Upper lobe of right lung (tissue), 1 donor: ENCODE results near the gene PDE4B. TPM values are rescaled to one million over a fixed set of nuclear protein-coding genes. Genes with fewer than 3 reads are reported as not detected.

Experiments
- ATAC-seq: fragments of 200-7000 bp; cut with Tn5 transposase; one replicate; pipeline ENCODE4 v1.9.1; 2020; ENCODE audit warnings: mild to moderate bottlenecking, moderate library complexity
- DNase-seq: peaks from one replicate; pipeline ENCODE4 v3.0.0-alpha.2; 2020
- H3K27ac ChIP-seq: fragments of 200-600 bp; one replicate; pipeline ENCODE4 v1.8.0; 2022
- H3K27me3 ChIP-seq: fragments of 200-600 bp; one replicate; pipeline ENCODE4 v1.8.0; 2022; ENCODE audit warnings: mild to moderate bottlenecking
- H3K36me3 ChIP-seq: fragments of 200-600 bp; one replicate; pipeline ENCODE4 v1.8.0; 2022
- H3K4me1 ChIP-seq: fragments of 200-600 bp; one replicate; pipeline ENCODE4 v1.8.0; 2022
- H3K4me3 ChIP-seq: fragments of 200-600 bp; one replicate; pipeline ENCODE4 v1.8.0; 2022; ENCODE audit warnings: mild to moderate bottlenecking
- H3K9me3 ChIP-seq: fragments of 200-600 bp; one replicate; pipeline ENCODE4 v1.8.0; 2022
- CTCF ChIP-seq: fragments of 200-600 bp; IDR thresholded peaks from one replicate; pipeline ENCODE4 v1.8.0; 2022; ENCODE audit warnings: antibody characterized with exemption
- intact Hi-C: fragments of 100-400 bp; cut with DNase I; formaldehyde crosslinking; loops from one replicate; pipeline ENCODE4 v1.11.0; 2022
- total RNA-seq: library from RNA; stranded (reverse); fragmentation: NEBNext Ultra II Directional; extraction: Animal tissue kit (Norgen Biotek cat#: 25700); gene quantifications from one replicate; pipeline ENCODE4 v1.2.1, GENCODE V29; 2021
- donor health status: DM: no; HTN: yes; CAD: no; lungs with severe emphysema.

PDE4B gene
- total RNA-seq, 1 donor from 2014 or later, result 14.3 TPM

DNA sequence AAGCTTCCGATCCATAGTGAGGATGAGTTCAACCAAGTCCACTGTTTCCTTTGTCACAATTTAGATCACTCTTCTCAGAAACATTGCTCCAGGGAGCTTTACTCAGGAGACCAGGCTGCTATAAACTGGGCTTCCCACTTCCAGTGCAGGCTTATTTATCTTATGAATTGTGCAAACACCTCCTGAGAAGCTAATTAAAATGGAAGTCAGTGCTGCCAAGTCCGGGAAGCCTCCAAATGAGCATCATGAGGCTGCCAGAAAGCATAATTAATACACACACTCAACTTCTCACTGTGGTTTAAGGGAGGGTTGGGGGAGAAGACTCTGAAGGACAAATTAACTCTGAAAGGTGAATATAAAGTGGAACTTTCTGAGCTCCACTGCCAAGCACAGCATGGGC, 596.2 kb downstream of the PDE4B start:
- DNase-seq, result no peak
- no peaks in the 10 kb centered on the region for H3K4me1 ChIP-seq
- ATAC-seq, result no peak
- no peak for TF ChIP-seq CTCF
- H3K27me3 ChIP-seq, result no peaks in the 10 kb centered on the region
- H3K9me3 ChIP-seq, result no peaks in the 10 kb centered on the region
- H3K4me3 ChIP-seq, result no peak overlapping the region
- intact Hi-C loops, result no loop called here
- no peak overlapping the region for H3K27ac ChIP-seq
- no peaks in the 10 kb centered on the region for H3K36me3 ChIP-seq

GRCh38 chr1:66393586-66394287, 601.0 kb downstream of the PDE4B start:
- DNase-seq (peak; percentile 71), ATAC-seq (peak; percentile 87)
- H3K4me3 ChIP-seq, result no peak overlapping the region
- no peaks in the 10 kb centered on the region for H3K36me3 ChIP-seq
- no peaks in the 10 kb centered on the region for H3K27me3 ChIP-seq
- no peaks in the 10 kb centered on the region for H3K4me1 ChIP-seq
- intact Hi-C loops, result no loop called here
- no peaks in the 10 kb centered on the region for H3K9me3 ChIP-seq
- H3K27ac ChIP-seq, result no peak overlapping the region
- TF ChIP-seq CTCF, result no peak

DNA sequence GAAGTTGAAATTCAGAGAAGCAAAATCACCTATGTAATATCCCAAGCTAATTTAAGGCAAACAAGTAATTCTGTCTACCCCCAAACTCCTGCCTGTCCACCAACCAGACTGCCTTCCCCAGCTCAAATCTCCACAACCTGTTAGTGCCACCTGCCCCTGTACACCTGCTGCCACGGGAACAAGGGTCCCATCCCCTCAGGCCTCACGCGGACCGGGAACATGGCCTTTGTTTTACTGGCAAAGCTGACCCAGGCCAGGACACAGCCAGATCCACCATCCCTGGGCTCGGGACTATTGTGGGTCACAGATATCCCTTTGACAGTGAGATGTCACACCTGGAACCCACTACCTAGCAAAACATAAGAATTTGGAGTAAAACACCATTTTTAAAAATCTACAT, 601.9 kb downstream of the PDE4B start:
- Histone ChIP-seq H3K27me3 (no peaks in the 10 kb centered on the region), H3K4me3 (no peak overlapping the region), H3K9me3 (no peaks in the 10 kb centered on the region), H3K4me1 (no peaks in the 10 kb centered on the region), H3K36me3 (no peaks in the 10 kb centered on the region), H3K27ac (no peak overlapping the region)
- no peak for ATAC-seq
- TF ChIP-seq CTCF, result no peak
- DNase-seq, result no peak
- intact Hi-C loops, result no loop called here

GRCh38 chr1:66395202-66396061, 602.7 kb downstream of the PDE4B start:
- intact Hi-C loops, result no loop called here
- TF ChIP-seq CTCF, result no peak
- ATAC-seq, result peak; percentile 43

DNA sequence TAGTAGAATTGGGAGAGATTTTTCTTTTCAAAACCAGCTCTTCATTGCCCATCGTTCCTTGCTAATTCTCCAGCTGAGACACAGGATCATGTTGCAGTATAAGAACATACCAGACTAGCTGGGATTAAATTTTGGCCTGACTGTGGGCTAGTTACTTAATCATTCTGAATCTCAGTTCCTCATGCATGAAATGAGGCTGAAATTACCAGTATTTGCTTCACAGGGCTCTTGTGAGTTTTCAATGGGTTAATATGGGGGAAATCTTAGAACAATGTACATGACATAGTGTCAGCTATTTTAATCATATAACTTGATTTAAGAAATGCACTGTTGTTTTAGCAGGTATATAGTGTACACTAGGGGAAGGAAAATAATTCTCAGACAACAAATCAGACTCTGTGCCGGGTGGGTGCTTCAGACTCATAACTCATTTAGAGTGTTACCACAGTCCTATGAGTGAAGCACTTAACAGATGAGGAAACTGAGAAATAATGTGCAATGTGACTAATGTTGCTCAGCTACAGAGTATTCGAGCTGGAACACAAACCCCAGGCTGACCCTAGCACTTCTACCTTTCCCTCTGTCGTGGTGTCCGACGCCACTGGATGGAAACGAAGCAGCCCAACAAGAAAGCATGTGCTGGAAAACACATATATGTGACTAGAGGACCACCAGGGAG, 603.7 kb downstream of the PDE4B start:
- H3K9me3 ChIP-seq, result no peaks in the 10 kb centered on the region
- no peak overlapping the region for H3K4me3 ChIP-seq
- intact Hi-C loops, result no loop called here
- no peaks in the 10 kb centered on the region for H3K27me3 ChIP-seq
- H3K27ac ChIP-seq, result peak overlapping the region; percentile 27
- H3K4me1 ChIP-seq, result no peaks in the 10 kb centered on the region
- peak; percentile 55 for ATAC-seq
- TF ChIP-seq CTCF, result no peak
- DNase-seq, result no peak
- no peaks in the 10 kb centered on the region for H3K36me3 ChIP-seq

More at GRCh38 chr1:66395202-66396061, 602.7 kb downstream of the PDE4B start:
- no peak overlapping the region for H3K4me3 ChIP-seq
- DNase-seq, result no peak
- H3K9me3 ChIP-seq, result no peaks in the 10 kb centered on the region
- no peak overlapping the region for H3K27ac ChIP-seq
- no peaks in the 10 kb centered on the region for H3K4me1 ChIP-seq
- H3K27me3 ChIP-seq, result no peaks in the 10 kb centered on the region
- H3K36me3 ChIP-seq, result no peaks in the 10 kb centered on the region
